H1 (cell line): Measurements from ENCODE around the gene OXTR.

ENCODE experiments used
- EP300 ChIP-seq, 2 experiments: IDR thresholded peaks; 1 replicate in 1 of 2; 2 replicates in 1 of 2; pipeline ENCODE4 v1.6.1; 2011 to 2012; ENCODE audit warnings: low read depth in 2 of 2, low read length in 2 of 2, mild to moderate bottlenecking in 2 of 2, borderline replicate concordance in 1 of 2, inconsistent platforms in 1 of 2, moderate library complexity in 1 of 2
- EZH2 ChIP-seq: fragments of 200-600 bp; sonication (generic); IDR thresholded peaks from 2 replicates; pipeline ENCODE4 v1.7.1; 2012; ENCODE audit warnings: low read depth, mild to moderate bottlenecking, moderate library complexity, low read length, inconsistent platforms; ENCODE audit not compliant: severe bottlenecking
- JUND ChIP-seq: IDR thresholded peaks from 2 replicates; pipeline ENCODE4 v1.6.1; 2011; ENCODE audit warnings: mild to moderate bottlenecking, improper control_type of control experiment, low read length
- POLR2A ChIP-seq, 2 experiments: IDR thresholded peaks; 1 replicate in 1 of 2; 2 replicates in 1 of 2; pipeline ENCODE4 v1.6.1; 2011; ENCODE audit warnings: low read depth in 2 of 2, low read length in 2 of 2, mild to moderate bottlenecking in 2 of 2; ENCODE audit errors: control extremely low read depth in 1 of 2
- SIX5 ChIP-seq: IDR thresholded peaks from 2 replicates; pipeline ENCODE4 v1.6.1; 2011; ENCODE audit warnings: mild to moderate bottlenecking, low read depth, low read length
- TF ChIP-seq, protein P1 (sequence below), 3 experiments: IDR thresholded peaks; 1 replicate in 2 of 3; 2 replicates in 1 of 3; pipeline versions ENCODE4 v1.5.1 to v1.6.1; 2011; ENCODE audit warnings: low read length in 3 of 3, mild to moderate bottlenecking in 3 of 3, inconsistent platforms in 2 of 3, low read depth in 1 of 3, moderate library complexity in 1 of 3; ENCODE audit not compliant: insufficient read depth in 1 of 3; ENCODE audit errors: control extremely low read depth in 1 of 3

- TF ChIP-seq POLR2A (IDR thresholded peaks at IDR 0.05; ENCODE audit: control extremely low read depth in 1 of 2, low read depth in 2 of 2, low read length in 2 of 2) (no peak), EP300 (IDR thresholded peaks at IDR 0.05; ENCODE audit: borderline replicate concordance in 1 of 2, low read depth in 2 of 2, low read length in 2 of 2) (no peak), EZH2 (no peak), JUND (no peak), SIX5 (no peak)
- TF ChIP-seq, protein P1, sequence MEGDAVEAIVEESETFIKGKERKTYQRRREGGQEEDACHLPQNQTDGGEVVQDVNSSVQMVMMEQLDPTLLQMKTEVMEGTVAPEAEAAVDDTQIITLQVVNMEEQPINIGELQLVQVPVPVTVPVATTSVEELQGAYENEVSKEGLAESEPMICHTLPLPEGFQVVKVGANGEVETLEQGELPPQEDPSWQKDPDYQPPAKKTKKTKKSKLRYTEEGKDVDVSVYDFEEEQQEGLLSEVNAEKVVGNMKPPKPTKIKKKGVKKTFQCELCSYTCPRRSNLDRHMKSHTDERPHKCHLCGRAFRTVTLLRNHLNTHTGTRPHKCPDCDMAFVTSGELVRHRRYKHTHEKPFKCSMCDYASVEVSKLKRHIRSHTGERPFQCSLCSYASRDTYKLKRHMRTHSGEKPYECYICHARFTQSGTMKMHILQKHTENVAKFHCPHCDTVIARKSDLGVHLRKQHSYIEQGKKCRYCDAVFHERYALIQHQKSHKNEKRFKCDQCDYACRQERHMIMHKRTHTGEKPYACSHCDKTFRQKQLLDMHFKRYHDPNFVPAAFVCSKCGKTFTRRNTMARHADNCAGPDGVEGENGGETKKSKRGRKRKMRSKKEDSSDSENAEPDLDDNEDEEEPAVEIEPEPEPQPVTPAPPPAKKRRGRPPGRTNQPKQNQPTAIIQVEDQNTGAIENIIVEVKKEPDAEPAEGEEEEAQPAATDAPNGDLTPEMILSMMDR (IDR thresholded peaks at IDR 0.05; ENCODE audit: control extremely low read depth in 1 of 3, insufficient read depth in 1 of 3, low read depth in 1 of 3, low read length in 3 of 3), result no peak
These were observed 41.6 kb downstream of the OXTR start for GRCh38 chr3:8727605-8728512.
